GM04503 (cell line): Measurements from ENCODE around the gene CCDC102A.
"Not testable (repeated sequence)": the region's sequence is repeated elsewhere in the genome, so short reads cannot be mapped to it uniquely, and the experiment has no call there.

ENCODE experiments used
- DNase-seq: peaks from one replicate; pipeline ENCODE4 v3.0.0-alpha.2; 2012; ENCODE audit warnings: low read depth

The CCDC102A gene

GRCh38 chr16:57500578-57501111 lies 35.7 kb downstream of the CCDC102A start:
- DNase-seq = no peak

- not testable (repeated sequence) for DNase-seq
These were observed 36.4 kb downstream of the CCDC102A start for GRCh38 chr16:57499941-57500340.

- DNase-seq = no peak
These were observed 38.3 kb downstream of the CCDC102A start for GRCh38 chr16:57498031-57498430.

- no peak for DNase-seq
These were observed 39.2 kb downstream of the CCDC102A start for GRCh38 chr16:57497121-57497520.

GRCh38 chr16:57493767-57494166 lies 42.6 kb downstream of the CCDC102A start:
- DNase-seq = no peak

GRCh38 chr16:57489229-57489628 lies 47.1 kb downstream of the CCDC102A start:
- DNase-seq = no peak

GRCh38 chr16:57486858-57487834 lies 49.2 kb downstream of the CCDC102A start:
- no peak for DNase-seq

- DNase-seq = no peak
These were observed 50.2 kb downstream of the CCDC102A start, which contains the start of gene DOK4 for GRCh38 chr16:57485916-57486857. DOK4 (minus strand) TSS chr16:57486493; CDS start chr16:57479507, 6,986 bp downstream.

GRCh38 chr16:57485091-57485915 lies 51.1 kb downstream of the CCDC102A start:
- DNase-seq = no peak

GRCh38 chr16:57484515-57485005 lies 51.8 kb downstream of the CCDC102A start:
- DNase-seq = no peak

- no peak for DNase-seq
These were observed 52.5 kb downstream of the CCDC102A start for GRCh38 chr16:57483725-57484514.

GRCh38 chr16:57482845-57483545 lies 53.4 kb downstream of the CCDC102A start:
- no peak for DNase-seq

- DNase-seq = no peak
These were observed 55.0 kb downstream of the CCDC102A start for GRCh38 chr16:57481421-57481820.

- no peak for DNase-seq
These were observed 55.6 kb downstream of the CCDC102A start for GRCh38 chr16:57480754-57481230.

- peak; percentile 49 for DNase-seq
These were observed 56.2 kb downstream of the CCDC102A start for GRCh38 chr16:57479976-57480753.

GRCh38 chr16:57479205-57479975 lies 57.0 kb downstream of the CCDC102A start:
- DNase-seq = no peak

GRCh38 chr16:57478396-57479204 lies 57.8 kb downstream of the CCDC102A start:
- no peak for DNase-seq
